WTC11 (cell line): ENCODE measurements around the gene PIEZO1. TPM values are rescaled to one million over a fixed set of nuclear protein-coding genes. Genes with fewer than 3 reads are reported as not detected.

ENCODE experiments used
- ATAC-seq: fragments of 200-7000 bp; cut with Tn5 transposase; 2 replicates; pipeline ENCODE4 v1.10.0; 2021; ENCODE audit warnings: mild to moderate bottlenecking, moderate library complexity
- Bru-seq: library from RNA; stranded (reverse); fragments of 400-500 nt; gene quantifications from one replicate; lab custom pipeline; 2021; lab: Mats Ljungman, UMichigan
- CTCF ChIA-PET: fragments of 300-600 bp; sonication (Branson Sonifier 250); formaldehyde crosslinking; loops from one replicate; lab custom pipeline; 2021; ENCODE audit warnings: antibody characterized with exemption; lab: Charles Lee
- POLR2A ChIA-PET: fragments of 350-600 bp; sonication (Branson Sonifier 250); formaldehyde crosslinking; loops from one replicate; lab custom pipeline; 2021; ENCODE audit warnings: antibody characterized with exemption; lab: Charles Lee
- DNase-seq: peaks from one replicate; pipeline ENCODE4 v3.0.0; 2021; ENCODE audit warnings: low spot score
- H3K27ac Mint-ChIP-seq: 2 replicates; pipeline ENCODE4 v1.8.0; 2021; ENCODE audit warnings: mixed read lengths
- H3K27me3 Mint-ChIP-seq: 2 replicates; pipeline ENCODE4 v1.8.0; 2021; ENCODE audit warnings: low read depth, mild to moderate bottlenecking, moderate library complexity, mixed read lengths
- H3K36me3 Mint-ChIP-seq: 2 replicates; pipeline ENCODE4 v1.8.0; 2021; ENCODE audit warnings: mixed read lengths
- H3K4me1 Mint-ChIP-seq: 2 replicates; pipeline ENCODE4 v1.8.0; 2022; ENCODE audit warnings: mixed read lengths
- H3K4me3 Mint-ChIP-seq: 2 replicates; pipeline ENCODE4 v1.8.0; 2021; ENCODE audit warnings: mild to moderate bottlenecking, moderate library complexity, mixed read lengths
- H3K9me3 Mint-ChIP-seq: 2 replicates; pipeline ENCODE4 v1.8.0; 2021; ENCODE audit warnings: mixed read lengths
- ATF1 ChIP-seq: sonication (generic); formaldehyde crosslinking; IDR thresholded peaks from 2 replicates; pipeline ENCODE4 v1.8.1; 2023; ENCODE audit warnings: mild to moderate bottlenecking, moderate library complexity, missing genetic modification reagents
- CREM ChIP-seq: sonication (generic); formaldehyde crosslinking; IDR thresholded peaks from 2 replicates; pipeline ENCODE4 v1.8.1; 2022; ENCODE audit warnings: mild to moderate bottlenecking, missing genetic modification reagents, moderate library complexity
- ETV6 ChIP-seq: sonication (generic); formaldehyde crosslinking; IDR thresholded peaks from 2 replicates; pipeline ENCODE4 v1.8.1; 2022; ENCODE audit warnings: mild to moderate bottlenecking, missing genetic modification reagents
- GTF2I ChIP-seq: fragments of 250-450 bp; sonication (Bioruptor Pico); conservative IDR thresholded peaks from 2 replicates; pipeline ENCODE4 v1.4.0; 2021; ENCODE audit warnings: mild to moderate bottlenecking
- IRF2 ChIP-seq: sonication (generic); formaldehyde crosslinking; IDR thresholded peaks from 2 replicates; pipeline ENCODE4 v1.8.0; 2022; ENCODE audit warnings: low read depth, missing genetic modification reagents, borderline replicate concordance
- JAZF1 ChIP-seq: fragments of 250-450 bp; sonication (Bioruptor Pico); IDR thresholded peaks from 2 replicates; pipeline ENCODE4 v1.9.0; 2021; ENCODE audit warnings: moderate library complexity, mild to moderate bottlenecking, inconsistent platforms
- KAT7 ChIP-seq: sonication (generic); formaldehyde crosslinking; IDR thresholded peaks from 2 replicates; pipeline ENCODE4 v1.8.1; 2023; ENCODE audit warnings: missing genetic modification reagents, mild to moderate bottlenecking, borderline replicate concordance
- NFE2L1 ChIP-seq: sonication (generic); formaldehyde crosslinking; IDR thresholded peaks from 2 replicates; pipeline ENCODE4 v1.8.1; 2023; ENCODE audit warnings: missing genetic modification reagents
- NR1H2 ChIP-seq: sonication (generic); formaldehyde crosslinking; IDR thresholded peaks from 2 replicates; pipeline ENCODE4 v1.9.0; 2021; ENCODE audit warnings: mild to moderate bottlenecking, moderate library complexity, missing genetic modification reagents
- NR3C1 ChIP-seq: sonication (generic); formaldehyde crosslinking; conservative IDR thresholded peaks from 2 replicates; pipeline ENCODE4 v1.8.1; 2023; ENCODE audit warnings: low read depth, mild to moderate bottlenecking, missing genetic modification reagents
- RELA ChIP-seq: sonication (generic); formaldehyde crosslinking; IDR thresholded peaks from 2 replicates; pipeline ENCODE4 v1.8.1; 2022; ENCODE audit warnings: missing genetic modification reagents, mild to moderate bottlenecking, borderline replicate concordance
- SOX15 ChIP-seq: fragments of 250-450 bp; sonication (Bioruptor Pico); IDR thresholded peaks from 2 replicates; pipeline ENCODE4 v1.9.0; 2021; ENCODE audit warnings: mild to moderate bottlenecking
- ZBTB21 ChIP-seq: sonication (generic); formaldehyde crosslinking; IDR thresholded peaks from 2 replicates; pipeline ENCODE4 v1.8.1; 2023; ENCODE audit warnings: mild to moderate bottlenecking, missing genetic modification reagents, borderline replicate concordance
- ZNF219 ChIP-seq: sonication (generic); formaldehyde crosslinking; IDR thresholded peaks from 2 replicates; pipeline ENCODE4 v1.8.0; 2023; ENCODE audit warnings: missing genetic modification reagents, mild to moderate bottlenecking, borderline replicate concordance
- ZNF416 ChIP-seq: fragments of 250-450 bp; sonication (Bioruptor Pico); IDR thresholded peaks from 2 replicates; pipeline ENCODE4 v1.9.0; 2021; ENCODE audit warnings: mild to moderate bottlenecking, inconsistent platforms
- long read RNA-seq, 3 experiments: library from RNA in 1 of 3; library from capped mRNA in 1 of 3; library from polyadenylated mRNA in 1 of 3; unstranded in 2 of 3; stranded (forward) in 1 of 3; transcript quantifications; one replicate each; pipeline ENCODE4 v2.0.0, GENCODE V29; 2021
- total RNA-seq: library from RNA; stranded (reverse); gene quantifications from 3 replicates; pipeline ENCODE4 v1.2.3, GENCODE V29; 2021
- TF ChIP-seq, protein P1 (sequence below): fragments of 250-450 bp; sonication (Bioruptor Pico); IDR thresholded peaks from 2 replicates; pipeline ENCODE4 v1.9.0; 2021; ENCODE audit warnings: mild to moderate bottlenecking, borderline replicate concordance
- TF ChIP-seq, protein P2 (sequence below): fragments of 250-450 bp; sonication (Bioruptor Pico); IDR thresholded peaks from 2 replicates; pipeline ENCODE4 v1.9.0; 2021; ENCODE audit warnings: mild to moderate bottlenecking
- TF ChIP-seq, protein P3 (sequence below): sonication (generic); formaldehyde crosslinking; IDR thresholded peaks from 2 replicates; pipeline ENCODE4 v1.8.1; 2023; ENCODE audit warnings: mild to moderate bottlenecking, missing genetic modification reagents, moderate library complexity
- TF ChIP-seq, protein P4 (sequence below): sonication (generic); formaldehyde crosslinking; IDR thresholded peaks from 2 replicates; pipeline ENCODE4 v1.8.0; 2022; ENCODE audit warnings: mild to moderate bottlenecking, missing genetic modification reagents
- TF ChIP-seq, protein P5 (sequence below): fragments of 250-450 bp; sonication (Bioruptor Pico); IDR thresholded peaks from 2 replicates; pipeline ENCODE4 v1.9.0; 2021; ENCODE audit warnings: moderate library complexity, mild to moderate bottlenecking, inconsistent platforms, borderline replicate concordance
- TF ChIP-seq, protein P6 (sequence below): sonication (generic); formaldehyde crosslinking; IDR thresholded peaks from 2 replicates; pipeline ENCODE4 v1.8.0; 2022; ENCODE audit warnings: mild to moderate bottlenecking, missing genetic modification reagents

PIEZO1 gene, protein sequence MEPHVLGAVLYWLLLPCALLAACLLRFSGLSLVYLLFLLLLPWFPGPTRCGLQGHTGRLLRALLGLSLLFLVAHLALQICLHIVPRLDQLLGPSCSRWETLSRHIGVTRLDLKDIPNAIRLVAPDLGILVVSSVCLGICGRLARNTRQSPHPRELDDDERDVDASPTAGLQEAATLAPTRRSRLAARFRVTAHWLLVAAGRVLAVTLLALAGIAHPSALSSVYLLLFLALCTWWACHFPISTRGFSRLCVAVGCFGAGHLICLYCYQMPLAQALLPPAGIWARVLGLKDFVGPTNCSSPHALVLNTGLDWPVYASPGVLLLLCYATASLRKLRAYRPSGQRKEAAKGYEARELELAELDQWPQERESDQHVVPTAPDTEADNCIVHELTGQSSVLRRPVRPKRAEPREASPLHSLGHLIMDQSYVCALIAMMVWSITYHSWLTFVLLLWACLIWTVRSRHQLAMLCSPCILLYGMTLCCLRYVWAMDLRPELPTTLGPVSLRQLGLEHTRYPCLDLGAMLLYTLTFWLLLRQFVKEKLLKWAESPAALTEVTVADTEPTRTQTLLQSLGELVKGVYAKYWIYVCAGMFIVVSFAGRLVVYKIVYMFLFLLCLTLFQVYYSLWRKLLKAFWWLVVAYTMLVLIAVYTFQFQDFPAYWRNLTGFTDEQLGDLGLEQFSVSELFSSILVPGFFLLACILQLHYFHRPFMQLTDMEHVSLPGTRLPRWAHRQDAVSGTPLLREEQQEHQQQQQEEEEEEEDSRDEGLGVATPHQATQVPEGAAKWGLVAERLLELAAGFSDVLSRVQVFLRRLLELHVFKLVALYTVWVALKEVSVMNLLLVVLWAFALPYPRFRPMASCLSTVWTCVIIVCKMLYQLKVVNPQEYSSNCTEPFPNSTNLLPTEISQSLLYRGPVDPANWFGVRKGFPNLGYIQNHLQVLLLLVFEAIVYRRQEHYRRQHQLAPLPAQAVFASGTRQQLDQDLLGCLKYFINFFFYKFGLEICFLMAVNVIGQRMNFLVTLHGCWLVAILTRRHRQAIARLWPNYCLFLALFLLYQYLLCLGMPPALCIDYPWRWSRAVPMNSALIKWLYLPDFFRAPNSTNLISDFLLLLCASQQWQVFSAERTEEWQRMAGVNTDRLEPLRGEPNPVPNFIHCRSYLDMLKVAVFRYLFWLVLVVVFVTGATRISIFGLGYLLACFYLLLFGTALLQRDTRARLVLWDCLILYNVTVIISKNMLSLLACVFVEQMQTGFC (N-terminal part only)
- total RNA-seq (68.3 to 75.1 TPM (median 71.3 TPM) in 3 replicates), Bru-seq, nascent RNA (percentile 38 among the genes with signal in this experiment)
- long read RNA-seq, experiment 1, full-length matches to known transcripts: 9 of 89 reads
- long read RNA-seq, experiment 1, partial matches to known transcripts: 52 of 89 reads
- long read RNA-seq, experiment 1, other reads (novel, unspliced or antisense): 28 of 89 reads
- long read RNA-seq, experiment 2, partial matches to known transcripts: 25 of 39 reads
- long read RNA-seq, experiment 2, other reads (novel, unspliced or antisense): 13 of 39 reads
- long read RNA-seq, experiment 3: 0 reads

DNA sequence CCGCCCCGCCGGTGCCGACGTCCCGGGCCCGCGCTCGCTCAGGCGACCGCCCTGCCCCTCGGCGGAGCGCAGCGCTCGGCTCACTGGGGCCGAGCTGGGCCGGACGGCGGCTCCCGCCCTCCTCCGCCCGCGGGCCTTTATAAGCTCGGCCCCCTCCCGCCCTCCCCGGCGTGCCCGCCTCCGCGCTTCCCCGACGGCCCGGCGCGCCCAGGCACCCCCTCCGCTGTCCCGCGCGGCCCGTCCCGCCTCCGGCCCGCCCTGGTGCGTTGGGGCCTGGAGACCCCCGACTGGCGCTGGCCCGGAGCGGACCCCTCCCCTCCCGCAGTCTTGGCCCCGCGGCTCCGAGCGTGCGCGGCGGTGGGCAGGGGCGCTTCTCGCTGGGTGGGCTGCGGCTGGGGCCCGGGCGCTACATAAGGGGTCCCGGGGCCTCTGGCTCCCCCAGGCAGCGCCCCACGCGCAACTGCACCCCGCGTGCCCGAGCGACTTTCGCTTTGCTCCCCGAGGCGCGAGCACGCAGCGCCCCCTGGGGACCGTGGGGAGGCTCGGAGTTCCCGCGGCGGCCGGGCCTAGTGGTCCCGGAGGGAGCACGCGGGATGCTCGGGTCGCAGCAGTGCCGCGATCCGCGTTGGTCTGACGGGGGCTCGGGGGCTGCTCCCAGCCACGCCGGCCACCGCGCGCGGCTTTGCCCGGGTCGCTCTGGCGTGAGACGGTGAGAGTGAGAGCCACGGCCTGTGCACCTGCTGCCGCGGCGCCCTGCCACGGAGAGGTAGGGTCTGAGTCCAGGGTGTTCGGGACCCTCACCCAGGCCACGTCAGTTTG lies at the start of gene PIEZO1:
TSS of gene PIEZO1 (minus strand) at position 115 of the 819 bp plus-strand sequence. CDS start 256 bp downstream, outside the sequence.
- peak within 1 kb of the TSS; percentile 73 for H3K4me3 Mint-ChIP-seq
- no peaks in the 10 kb centered on the region for H3K36me3 Mint-ChIP-seq
- no peak within 1 kb of the TSS for H3K27ac Mint-ChIP-seq
- H3K4me1 Mint-ChIP-seq: peaks cover 16% of the 10 kb centered on the region
- 0 out of 2 replicates have a peak, but pooled peaks cover 3% of the 10 kb centered on the region for H3K27me3 Mint-ChIP-seq
- H3K9me3 Mint-ChIP-seq: no peaks in the 10 kb centered on the region
- POLR2A ChIA-PET: interaction anchor here (0.5 to 1.1 kb wide), 3 partner anchors 16 to 108 kb away, joined by 3 to 4 read pairs (median 3); no protein-coding TSS in a partner anchor
- peak; percentile 40 for ATAC-seq
- CTCF ChIA-PET: interaction anchor here (0.6 to 10.5 kb wide), 11 partner anchors 9 to 347 kb away, joined by 3 to 117 read pairs (median 8); partner anchors contain the start of gene APRT
- DNase-seq: peak; percentile 53
- no peak for TF ChIP-seq NR1H2
- TF ChIP-seq, protein P1, sequence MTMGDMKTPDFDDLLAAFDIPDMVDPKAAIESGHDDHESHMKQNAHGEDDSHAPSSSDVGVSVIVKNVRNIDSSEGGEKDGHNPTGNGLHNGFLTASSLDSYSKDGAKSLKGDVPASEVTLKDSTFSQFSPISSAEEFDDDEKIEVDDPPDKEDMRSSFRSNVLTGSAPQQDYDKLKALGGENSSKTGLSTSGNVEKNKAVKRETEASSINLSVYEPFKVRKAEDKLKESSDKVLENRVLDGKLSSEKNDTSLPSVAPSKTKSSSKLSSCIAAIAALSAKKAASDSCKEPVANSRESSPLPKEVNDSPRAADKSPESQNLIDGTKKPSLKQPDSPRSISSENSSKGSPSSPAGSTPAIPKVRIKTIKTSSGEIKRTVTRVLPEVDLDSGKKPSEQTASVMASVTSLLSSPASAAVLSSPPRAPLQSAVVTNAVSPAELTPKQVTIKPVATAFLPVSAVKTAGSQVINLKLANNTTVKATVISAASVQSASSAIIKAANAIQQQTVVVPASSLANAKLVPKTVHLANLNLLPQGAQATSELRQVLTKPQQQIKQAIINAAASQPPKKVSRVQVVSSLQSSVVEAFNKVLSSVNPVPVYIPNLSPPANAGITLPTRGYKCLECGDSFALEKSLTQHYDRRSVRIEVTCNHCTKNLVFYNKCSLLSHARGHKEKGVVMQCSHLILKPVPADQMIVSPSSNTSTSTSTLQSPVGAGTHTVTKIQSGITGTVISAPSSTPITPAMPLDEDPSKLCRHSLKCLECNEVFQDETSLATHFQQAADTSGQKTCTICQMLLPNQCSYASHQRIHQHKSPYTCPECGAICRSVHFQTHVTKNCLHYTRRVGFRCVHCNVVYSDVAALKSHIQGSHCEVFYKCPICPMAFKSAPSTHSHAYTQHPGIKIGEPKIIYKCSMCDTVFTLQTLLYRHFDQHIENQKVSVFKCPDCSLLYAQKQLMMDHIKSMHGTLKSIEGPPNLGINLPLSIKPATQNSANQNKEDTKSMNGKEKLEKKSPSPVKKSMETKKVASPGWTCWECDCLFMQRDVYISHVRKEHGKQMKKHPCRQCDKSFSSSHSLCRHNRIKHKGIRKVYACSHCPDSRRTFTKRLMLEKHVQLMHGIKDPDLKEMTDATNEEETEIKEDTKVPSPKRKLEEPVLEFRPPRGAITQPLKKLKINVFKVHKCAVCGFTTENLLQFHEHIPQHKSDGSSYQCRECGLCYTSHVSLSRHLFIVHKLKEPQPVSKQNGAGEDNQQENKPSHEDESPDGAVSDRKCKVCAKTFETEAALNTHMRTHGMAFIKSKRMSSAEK (CRISPR knock-in tag): no peak
- 0 out of 2 replicates have a peak, but pooled peaks have one; percentile 21 for TF ChIP-seq RELA
- no peak for TF ChIP-seq NFE2L1 (CRISPR knock-in tag)
- TF ChIP-seq GTF2I (CRISPR knock-in tag): no peak
- TF ChIP-seq, protein P2, sequence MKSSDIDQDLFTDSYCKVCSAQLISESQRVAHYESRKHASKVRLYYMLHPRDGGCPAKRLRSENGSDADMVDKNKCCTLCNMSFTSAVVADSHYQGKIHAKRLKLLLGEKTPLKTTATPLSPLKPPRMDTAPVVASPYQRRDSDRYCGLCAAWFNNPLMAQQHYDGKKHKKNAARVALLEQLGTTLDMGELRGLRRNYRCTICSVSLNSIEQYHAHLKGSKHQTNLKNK: no peak
- TF ChIP-seq, protein P3, sequence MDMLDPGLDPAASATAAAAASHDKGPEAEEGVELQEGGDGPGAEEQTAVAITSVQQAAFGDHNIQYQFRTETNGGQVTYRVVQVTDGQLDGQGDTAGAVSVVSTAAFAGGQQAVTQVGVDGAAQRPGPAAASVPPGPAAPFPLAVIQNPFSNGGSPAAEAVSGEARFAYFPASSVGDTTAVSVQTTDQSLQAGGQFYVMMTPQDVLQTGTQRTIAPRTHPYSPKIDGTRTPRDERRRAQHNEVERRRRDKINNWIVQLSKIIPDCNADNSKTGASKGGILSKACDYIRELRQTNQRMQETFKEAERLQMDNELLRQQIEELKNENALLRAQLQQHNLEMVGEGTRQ (CRISPR knock-in tag): no peak
- TF ChIP-seq ATF1 (CRISPR knock-in tag): no peak
- no peak for TF ChIP-seq ZNF416
- TF ChIP-seq NR3C1 (CRISPR knock-in tag): no peak
- TF ChIP-seq IRF2 (CRISPR knock-in tag): no peak
- TF ChIP-seq, protein P4, sequence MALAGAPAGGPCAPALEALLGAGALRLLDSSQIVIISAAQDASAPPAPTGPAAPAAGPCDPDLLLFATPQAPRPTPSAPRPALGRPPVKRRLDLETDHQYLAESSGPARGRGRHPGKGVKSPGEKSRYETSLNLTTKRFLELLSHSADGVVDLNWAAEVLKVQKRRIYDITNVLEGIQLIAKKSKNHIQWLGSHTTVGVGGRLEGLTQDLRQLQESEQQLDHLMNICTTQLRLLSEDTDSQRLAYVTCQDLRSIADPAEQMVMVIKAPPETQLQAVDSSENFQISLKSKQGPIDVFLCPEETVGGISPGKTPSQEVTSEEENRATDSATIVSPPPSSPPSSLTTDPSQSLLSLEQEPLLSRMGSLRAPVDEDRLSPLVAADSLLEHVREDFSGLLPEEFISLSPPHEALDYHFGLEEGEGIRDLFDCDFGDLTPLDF: no peak
- TF ChIP-seq, protein P5, sequence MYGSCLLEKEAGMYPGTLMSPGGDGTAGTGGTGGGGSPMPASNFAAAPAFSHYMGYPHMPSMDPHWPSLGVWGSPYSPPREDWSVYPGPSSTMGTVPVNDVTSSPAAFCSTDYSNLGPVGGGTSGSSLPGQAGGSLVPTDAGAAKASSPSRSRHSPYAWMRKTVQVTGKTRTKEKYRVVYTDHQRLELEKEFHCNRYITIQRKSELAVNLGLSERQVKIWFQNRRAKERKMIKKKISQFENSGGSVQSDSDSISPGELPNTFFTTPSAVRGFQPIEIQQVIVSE (CRISPR knock-in tag): no peak
- TF ChIP-seq ZNF219 (CRISPR knock-in tag): 0 out of 2 replicates have a peak, but pooled peaks have one; percentile 70
- TF ChIP-seq, protein P6, sequence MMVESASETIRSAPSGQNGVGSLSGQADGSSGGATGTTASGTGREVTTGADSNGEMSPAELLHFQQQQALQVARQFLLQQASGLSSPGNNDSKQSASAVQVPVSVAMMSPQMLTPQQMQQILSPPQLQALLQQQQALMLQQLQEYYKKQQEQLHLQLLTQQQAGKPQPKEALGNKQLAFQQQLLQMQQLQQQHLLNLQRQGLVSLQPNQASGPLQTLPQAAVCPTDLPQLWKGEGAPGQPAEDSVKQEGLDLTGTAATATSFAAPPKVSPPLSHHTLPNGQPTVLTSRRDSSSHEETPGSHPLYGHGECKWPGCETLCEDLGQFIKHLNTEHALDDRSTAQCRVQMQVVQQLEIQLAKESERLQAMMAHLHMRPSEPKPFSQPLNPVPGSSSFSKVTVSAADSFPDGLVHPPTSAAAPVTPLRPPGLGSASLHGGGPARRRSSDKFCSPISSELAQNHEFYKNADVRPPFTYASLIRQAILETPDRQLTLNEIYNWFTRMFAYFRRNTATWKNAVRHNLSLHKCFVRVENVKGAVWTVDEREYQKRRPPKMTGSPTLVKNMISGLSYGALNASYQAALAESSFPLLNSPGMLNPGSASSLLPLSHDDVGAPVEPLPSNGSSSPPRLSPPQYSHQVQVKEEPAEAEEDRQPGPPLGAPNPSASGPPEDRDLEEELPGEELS: 0 out of 2 replicates have a peak, but pooled peaks have one; percentile 51
- no peak for TF ChIP-seq JAZF1 (CRISPR knock-in tag)
- TF ChIP-seq KAT7: no peak; the same call in 1 of the 2 replicates
- no peak for TF ChIP-seq SOX15 (CRISPR knock-in tag)
- no peak for TF ChIP-seq ZBTB21
- TF ChIP-seq ETV6: peak; percentile 33; the same call in 1 of the 2 replicates
- no peak for TF ChIP-seq CREM
